ENCODE data around the gene SLC25A11.

SLC25A11 gene

GRCh38 chr17:4902540-4902939 lies 37.3 kb downstream of the SLC25A11 start:
- TF ChIP-seq TAF1 (IDR thresholded peaks at IDR 0.05; ENCODE audit: borderline replicate concordance, insufficient read depth, low read length), result no peak
- TF ChIP-seq FOXP2 (optimal IDR thresholded peaks at IDR 0.05; ENCODE audit: borderline replicate concordance, extremely low read depth, extremely low read length, insufficient read depth), result no peak
- TF ChIP-seq POLR2AphosphoS5 (IDR thresholded peaks at IDR 0.05; ENCODE audit: low read depth, low read length), result no peak
- TF ChIP-seq SIN3A (IDR thresholded peaks at IDR 0.05; ENCODE audit: borderline replicate concordance, insufficient read depth, low read length), result no peak
- TF ChIP-seq REST (IDR thresholded peaks at IDR 0.05; ENCODE audit: insufficient read depth in 1 of 2, low read depth in 2 of 2, low read length in 2 of 2), result no peak

- TF ChIP-seq FOXP2 (optimal IDR thresholded peaks at IDR 0.05; ENCODE audit: borderline replicate concordance, extremely low read depth, extremely low read length, insufficient read depth), result no peak
- TF ChIP-seq POLR2AphosphoS5 (IDR thresholded peaks at IDR 0.05; ENCODE audit: low read depth, low read length), result no peak
- TF ChIP-seq TAF1 (IDR thresholded peaks at IDR 0.05; ENCODE audit: borderline replicate concordance, insufficient read depth, low read length), result no peak
- TF ChIP-seq SIN3A (IDR thresholded peaks at IDR 0.05; ENCODE audit: borderline replicate concordance, insufficient read depth, low read length), result no peak
- no peak for TF ChIP-seq REST (IDR thresholded peaks at IDR 0.05; ENCODE audit: insufficient read depth in 1 of 2, low read depth in 2 of 2, low read length in 2 of 2)
Measured at GRCh38 chr17:4901648-4902344, 38.0 kb downstream of the SLC25A11 start.

GRCh38 chr17:4901108-4901647 lies 38.7 kb downstream of the SLC25A11 start:
- TF ChIP-seq POLR2AphosphoS5 (IDR thresholded peaks at IDR 0.05; ENCODE audit: low read depth, low read length) (no peak), FOXP2 (optimal IDR thresholded peaks at IDR 0.05; ENCODE audit: borderline replicate concordance, extremely low read depth, extremely low read length, insufficient read depth) (no peak), TAF1 (IDR thresholded peaks at IDR 0.05; ENCODE audit: borderline replicate concordance, insufficient read depth, low read length) (no peak), REST (IDR thresholded peaks at IDR 0.05; ENCODE audit: insufficient read depth in 1 of 2, low read depth in 2 of 2, low read length in 2 of 2) (no peak), SIN3A (IDR thresholded peaks at IDR 0.05; ENCODE audit: borderline replicate concordance, insufficient read depth, low read length) (no peak)

- TF ChIP-seq FOXP2 (optimal IDR thresholded peaks at IDR 0.05; ENCODE audit: borderline replicate concordance, extremely low read depth, extremely low read length, insufficient read depth), result no peak
- TF ChIP-seq POLR2AphosphoS5 (IDR thresholded peaks at IDR 0.05; ENCODE audit: low read depth, low read length), result no peak
- no peak for TF ChIP-seq SIN3A (IDR thresholded peaks at IDR 0.05; ENCODE audit: borderline replicate concordance, insufficient read depth, low read length)
- no peak for TF ChIP-seq REST (IDR thresholded peaks at IDR 0.05; ENCODE audit: insufficient read depth in 1 of 2, low read depth in 2 of 2, low read length in 2 of 2)
- no peak for TF ChIP-seq TAF1 (IDR thresholded peaks at IDR 0.05; ENCODE audit: borderline replicate concordance, insufficient read depth, low read length)
Measured at GRCh38 chr17:4900231-4901107, 39.4 kb downstream of the SLC25A11 start.
